GM12878 (cell line): ENCODE data around the gene ANP32B. TPM values are rescaled to one million over a fixed set of nuclear protein-coding genes. Genes with fewer than 3 reads are reported as not detected.

Source experiments
- MLLT1 ChIP-seq: fragments of 450-650 bp; IDR thresholded peaks from 2 replicates; pipeline ENCODE4 v1.6.1; 2016; ENCODE audit warnings: mild to moderate bottlenecking
- NFXL1 ChIP-seq: fragments of 450-650 bp; IDR thresholded peaks from 2 replicates; pipeline ENCODE4 v1.6.1; 2017; ENCODE audit warnings: antibody characterized with exemption, mild to moderate bottlenecking, borderline replicate concordance
- polyA plus RNA-seq, 11 experiments: library from polyadenylated mRNA; depleted of rRNA in 4 of 11; unstranded in 6 of 11; stranded (reverse) in 5 of 11; fragments of >200 nt; fragmentation: Nextera tagmentation in 4 of 11; fragmentation: Illumina TruSeq in 1 of 11; extraction: Ambion mirVana in 4 of 11; extraction: Trizol in 1 of 11; gene quantifications; 1 replicate in 1 of 11; 2 replicates in 10 of 11; pipeline versions ENCODE4 v1.2.1 to v1.2.3, GENCODE V29; 2011 to 2016; ENCODE audit warnings: inconsistent platforms in 2 of 11, missing spikeins in 2 of 11, low read depth in 1 of 11
- total RNA-seq, 4 experiments: library from RNA; depleted of rRNA in 3 of 4; stranded (reverse); fragments of >200 nt in 3 of 4; fragmentation: Illumina TruSeq in 1 of 4; extraction: Trizol in 1 of 4; gene quantifications; 2 replicates each; pipeline versions ENCODE4 v1.2.1 to v1.2.3, GENCODE V29; 2013 to 2021
- TF ChIP-seq, protein P1 (sequence below): fragments of 450-650 bp; formaldehyde crosslinking; IDR thresholded peaks from 2 replicates; pipeline ENCODE4 v1.5.0; 2022; ENCODE audit warnings: mild to moderate bottlenecking, missing genetic modification characterization

ANP32B gene
- total and polyA plus RNA-seq, 10 of the 15 experiments (the other 5 are each of a cell fraction or from before 2014, with no cell fraction given): 24.5 to 419 (median 171) TPM

- TF ChIP-seq NFXL1 (no peak), MLLT1 (no peak)
- TF ChIP-seq, protein P1, sequence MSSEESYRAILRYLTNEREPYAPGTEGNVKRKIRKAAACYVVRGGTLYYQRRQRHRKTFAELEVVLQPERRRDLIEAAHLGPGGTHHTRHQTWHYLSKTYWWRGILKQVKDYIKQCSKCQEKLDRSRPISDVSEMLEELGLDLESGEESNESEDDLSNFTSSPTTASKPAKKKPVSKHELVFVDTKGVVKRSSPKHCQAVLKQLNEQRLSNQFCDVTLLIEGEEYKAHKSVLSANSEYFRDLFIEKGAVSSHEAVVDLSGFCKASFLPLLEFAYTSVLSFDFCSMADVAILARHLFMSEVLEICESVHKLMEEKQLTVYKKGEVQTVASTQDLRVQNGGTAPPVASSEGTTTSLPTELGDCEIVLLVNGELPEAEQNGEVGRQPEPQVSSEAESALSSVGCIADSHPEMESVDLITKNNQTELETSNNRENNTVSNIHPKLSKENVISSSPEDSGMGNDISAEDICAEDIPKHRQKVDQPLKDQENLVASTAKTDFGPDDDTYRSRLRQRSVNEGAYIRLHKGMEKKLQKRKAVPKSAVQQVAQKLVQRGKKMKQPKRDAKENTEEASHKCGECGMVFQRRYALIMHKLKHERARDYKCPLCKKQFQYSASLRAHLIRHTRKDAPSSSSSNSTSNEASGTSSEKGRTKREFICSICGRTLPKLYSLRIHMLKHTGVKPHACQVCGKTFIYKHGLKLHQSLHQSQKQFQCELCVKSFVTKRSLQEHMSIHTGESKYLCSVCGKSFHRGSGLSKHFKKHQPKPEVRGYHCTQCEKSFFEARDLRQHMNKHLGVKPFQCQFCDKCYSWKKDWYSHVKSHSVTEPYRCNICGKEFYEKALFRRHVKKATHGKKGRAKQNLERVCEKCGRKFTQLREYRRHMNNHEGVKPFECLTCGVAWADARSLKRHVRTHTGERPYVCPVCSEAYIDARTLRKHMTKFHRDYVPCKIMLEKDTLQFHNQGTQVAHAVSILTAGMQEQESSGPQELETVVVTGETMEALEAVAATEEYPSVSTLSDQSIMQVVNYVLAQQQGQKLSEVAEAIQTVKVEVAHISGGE (CRISPR knock-in tag): no peak
Observed at GRCh38 chr9:98056269-98057137, 73.4 kb downstream of the ANP32B start, which contains the start of gene NANS (continued).
